ENCODE measurements around the gene LY6G6F. TPM values are rescaled to one million over a fixed set of nuclear protein-coding genes. Genes with fewer than 3 reads are reported as not detected.

LY6G6F gene
- total RNA-seq, 4 donors from 2014 or later = not detected

GRCh38 chr6:31663961-31664789, 42.5 kb upstream of the LY6G6F start:
- Histone ChIP-seq H3K4me3 (peak overlapping the region; percentile 43 to 96 (median 84)), H3K36me3 (peaks cover 0 to 28% (median 9%) of the 10 kb centered on the region in 4 donors), H3K27ac (peak overlapping the region; percentile 93 to 99 (median 98)), H3K27me3 (no peaks in the 10 kb centered on the region), H3K4me1 (peaks cover 27 to 62% (median 38%) of the 10 kb centered on the region in 4 donors), H3K9me3 (no peaks in the 10 kb centered on the region)
- in situ Hi-C loops (cut with MboI; ENCODE audit: low pct_ligation_motif_present in 1 of 4, low pct_unique_long_range_greater_than_20kb in 1 of 4, low sequenced_read_pairs in 3 of 4) = no loop called here
- no peak for TF ChIP-seq EP300 (IDR thresholded peaks at IDR 0.05; ENCODE audit: low read depth)
- no peak for TF ChIP-seq POLR2A (IDR thresholded peaks at IDR 0.05)
- no peak for TF ChIP-seq CTCF (IDR thresholded peaks at IDR 0.05)
- 4 to 31% methylated on average over 5 to 17 of the region's 17 CpGs for WGBS, 2 donors (ENCODE audit: low coverage in 1 of 2)
- DNase-seq = peak; percentile 29
- intact Hi-C loops (cut with DNase I; ENCODE audit: low total_unique reads) = no loop called here

- TF ChIP-seq EP300 (IDR thresholded peaks at IDR 0.05; ENCODE audit: low read depth) = no peak
- TF ChIP-seq POLR2AphosphoS5 (IDR thresholded peaks at IDR 0.05) = peak; percentile 81 to 89 (median 84)
- TF ChIP-seq POLR2A (IDR thresholded peaks at IDR 0.05) = peak; percentile 66
- TF ChIP-seq CTCF (IDR thresholded peaks at IDR 0.05) = no peak
- WGBS, 2 donors (ENCODE audit: low coverage in 1 of 2) = 0 to 1% methylated on average over 1 to 38 of the region's 39 CpGs
- H3K27me3 ChIP-seq = no peaks in the 10 kb centered on the region
- H3K9me3 ChIP-seq = no peaks in the 10 kb centered on the region
- peaks cover 0 to 35% (median 14%) of the 10 kb centered on the region in 4 donors for H3K36me3 ChIP-seq
- H3K4me3 ChIP-seq = peak within 1 kb of the TSS; percentile 47 to 96 (median 84)
- peak within 1 kb of the TSS; percentile 93 to 99 (median 98) for H3K27ac ChIP-seq
- intact Hi-C loops (cut with DNase I; ENCODE audit: low total_unique reads) = no loop called here
- in situ Hi-C loops (cut with MboI; ENCODE audit: low pct_ligation_motif_present in 1 of 4, low pct_unique_long_range_greater_than_20kb in 1 of 4, low sequenced_read_pairs in 3 of 4) = no loop called here
- peak; percentile 93 for DNase-seq
- peaks cover 23 to 55% (median 31%) of the 10 kb centered on the region in 4 donors for H3K4me1 ChIP-seq
Measured at GRCh38 chr6:31664790-31665500, 41.7 kb upstream of the LY6G6F start, which contains the start of gene GPANK1. GPANK1 (minus strand) TSS chr6:31664997; CDS start chr6:31664478, 519 bp downstream.

GRCh38 chr6:31665501-31666336, 40.9 kb upstream of the LY6G6F start, which contains the start of gene CSNK2B:
CSNK2B (plus strand) TSS chr6:31666080; CDS start chr6:31666832, 752 bp downstream.
- Histone ChIP-seq H3K36me3 (peaks cover 0 to 43% (median 20%) of the 10 kb centered on the region in 4 donors), H3K4me1 (peaks cover 23 to 55% (median 30%) of the 10 kb centered on the region in 4 donors), H3K27ac (peak within 1 kb of the TSS; percentile 93 to 99 (median 98)), H3K9me3 (no peaks in the 10 kb centered on the region), H3K27me3 (no peaks in the 10 kb centered on the region), H3K4me3 (peak within 1 kb of the TSS; percentile 76 to 96 (median 92))
- TF ChIP-seq CTCF (IDR thresholded peaks at IDR 0.05) = no peak
- TF ChIP-seq POLR2A (IDR thresholded peaks at IDR 0.05) = peak; percentile 94
- no peak for TF ChIP-seq EP300 (IDR thresholded peaks at IDR 0.05; ENCODE audit: low read depth)
- peak; percentile 86 to 89 (median 87) for TF ChIP-seq POLR2AphosphoS5 (IDR thresholded peaks at IDR 0.05)
- peak; percentile 99 for DNase-seq
- 1% methylated on average over 53 of the region's 63 CpGs; no CpG with 5 or more reads in 1 of the 2 donors for WGBS, 2 donors (ENCODE audit: low coverage in 1 of 2)
- intact Hi-C loops (cut with DNase I; ENCODE audit: low total_unique reads) (no loop called here), in situ Hi-C loops (cut with MboI; ENCODE audit: low pct_ligation_motif_present in 1 of 4, low pct_unique_long_range_greater_than_20kb in 1 of 4, low sequenced_read_pairs in 3 of 4) (no loop called here)

Data from transverse colon (tissue), 4 donors.